ENCODE results near the gene SH3GL2.

Gene SH3GL2

DNA sequence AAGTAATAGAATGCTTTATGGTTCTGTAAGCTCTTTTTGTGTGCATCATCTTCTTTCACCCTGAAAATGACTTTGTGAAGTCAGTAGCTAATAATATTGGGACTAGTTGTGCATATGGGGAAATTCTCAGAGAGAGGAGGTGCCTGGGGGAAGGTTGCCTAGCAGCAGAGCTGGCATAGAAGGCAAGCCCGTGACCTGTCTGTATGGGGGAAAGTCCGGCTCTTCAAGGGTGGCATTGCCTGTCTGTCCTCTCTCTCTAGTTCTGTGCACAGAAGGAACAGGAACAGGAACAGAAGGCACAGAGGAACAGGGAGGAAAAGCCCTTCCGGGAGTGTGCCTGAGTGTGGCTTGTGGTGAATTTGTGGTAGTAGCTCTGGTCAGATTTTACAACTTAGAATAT lies 33.1 kb downstream of the SH3GL2 start:
- no peak for DNase-seq

DNA sequence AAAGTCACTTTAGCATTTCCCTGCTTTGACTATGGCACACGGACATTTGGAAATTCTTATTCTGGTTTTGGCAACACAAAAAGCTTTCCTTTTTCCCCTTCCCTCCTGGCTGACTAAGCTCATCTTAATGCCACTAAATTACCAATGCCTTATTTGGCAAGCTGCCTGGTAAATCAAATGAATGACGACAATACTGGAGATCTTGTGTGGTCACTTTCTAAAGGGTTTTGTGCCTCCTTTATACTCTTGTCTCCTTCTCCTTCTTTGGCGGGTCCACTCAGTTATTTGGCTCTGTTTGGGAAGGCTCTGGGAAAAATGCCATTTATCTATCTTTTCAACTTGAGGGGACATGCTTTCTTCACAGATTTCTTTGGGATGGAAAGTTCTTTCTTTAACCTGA lies 34.9 kb downstream of the SH3GL2 start:
- DNase-seq, result no peak

DNA sequence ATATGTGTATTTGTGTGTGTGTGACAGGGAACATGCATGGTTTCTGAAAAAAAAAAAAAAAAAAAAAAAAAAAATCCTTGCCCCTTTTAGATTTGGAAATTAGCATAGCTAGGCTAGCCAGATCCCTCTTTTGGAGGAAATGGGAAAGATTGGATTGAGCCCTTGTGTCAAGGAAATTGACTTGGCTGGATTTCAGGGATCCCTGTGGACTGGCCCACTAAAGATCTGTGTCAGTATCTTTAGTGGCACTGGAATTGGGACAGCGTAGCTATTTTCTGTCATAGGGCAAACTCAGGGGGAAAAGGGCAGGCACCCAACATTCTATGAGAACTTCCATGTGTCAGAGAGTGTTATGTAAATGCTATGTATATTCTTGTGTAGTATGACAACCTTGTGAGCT lies 35.4 kb downstream of the SH3GL2 start:
- DNase-seq, result no peak

DNA sequence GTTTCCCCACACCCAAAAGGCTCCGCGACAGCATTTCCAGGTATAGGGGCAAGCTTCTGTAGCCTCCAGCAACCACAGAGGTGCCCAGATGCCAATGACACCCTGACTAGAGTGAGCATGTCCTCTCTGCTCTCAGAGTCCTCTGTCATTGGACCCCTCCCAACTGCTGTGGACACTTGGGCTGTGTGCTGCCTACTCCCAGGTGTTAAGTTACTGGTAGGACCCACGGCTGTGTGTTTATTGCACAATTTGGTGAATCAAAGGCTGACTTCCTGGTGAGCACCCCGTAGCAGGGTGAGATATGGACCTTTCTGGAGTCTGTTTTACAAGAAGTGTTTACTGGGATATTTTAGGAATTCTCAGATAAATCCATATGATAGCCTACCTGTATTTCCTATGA lies 36.0 kb downstream of the SH3GL2 start:
- no peak for DNase-seq

DNA sequence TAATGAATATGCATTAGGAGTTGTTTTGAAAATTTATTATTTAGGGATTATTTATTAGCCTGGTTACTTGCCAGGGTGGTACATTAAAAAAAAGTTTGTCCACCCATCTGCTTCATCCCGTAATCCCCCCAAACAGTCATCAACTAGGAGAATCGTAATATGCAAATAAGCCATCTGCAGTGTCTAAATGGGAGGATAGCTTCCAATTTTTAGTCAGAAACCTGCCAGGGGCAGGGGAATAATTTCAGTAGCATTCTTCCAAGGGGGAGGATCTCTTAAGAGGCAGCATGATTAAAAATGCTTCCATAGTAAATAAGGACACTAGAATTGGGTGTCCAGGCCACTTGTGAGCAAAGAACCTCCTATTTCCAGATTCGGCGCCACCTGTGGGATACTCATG lies 43.3 kb downstream of the SH3GL2 start:
- DNase-seq, result no peak

DNA sequence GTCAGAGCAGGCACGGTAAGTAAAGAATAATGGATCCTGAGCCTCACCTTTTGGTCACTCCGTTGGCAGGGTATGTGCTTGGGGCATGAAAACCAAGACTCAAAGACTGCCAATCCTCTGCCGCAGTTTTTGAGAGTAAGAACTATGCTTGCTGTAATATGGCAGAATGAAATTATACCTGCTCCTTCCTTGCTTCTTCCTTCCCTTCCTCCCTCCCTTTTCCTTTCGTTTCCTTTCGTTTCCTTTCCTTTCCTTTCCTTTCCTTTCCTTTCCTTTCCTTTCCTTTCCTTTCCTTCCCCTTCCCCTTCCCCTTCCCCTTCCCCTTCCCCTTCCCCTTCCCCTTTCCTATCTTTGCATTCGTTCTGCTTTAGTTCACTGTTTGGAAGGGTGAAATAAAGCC lies 43.9 kb downstream of the SH3GL2 start:
- no peak for DNase-seq

DNA sequence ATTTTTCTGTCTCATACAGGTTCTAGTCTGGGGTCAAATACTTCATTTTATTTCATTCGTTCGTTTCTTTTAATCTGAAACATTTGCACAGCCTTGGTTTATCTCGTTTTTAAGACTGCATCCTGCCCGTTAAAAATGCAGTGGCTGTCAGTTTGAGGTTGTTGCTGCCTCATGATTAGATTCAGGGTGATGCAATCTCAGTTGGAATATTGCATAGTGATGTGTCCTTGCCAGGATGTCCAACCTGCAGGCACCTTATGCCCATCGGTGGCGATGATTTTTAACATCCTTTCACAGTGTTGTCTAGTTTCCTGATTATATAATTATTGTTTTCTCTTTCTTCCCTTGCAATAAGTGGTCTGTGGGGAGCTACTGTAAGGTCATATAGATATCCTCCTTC lies 45.1 kb downstream of the SH3GL2 start:
- DNase-seq, result no peak

DNA sequence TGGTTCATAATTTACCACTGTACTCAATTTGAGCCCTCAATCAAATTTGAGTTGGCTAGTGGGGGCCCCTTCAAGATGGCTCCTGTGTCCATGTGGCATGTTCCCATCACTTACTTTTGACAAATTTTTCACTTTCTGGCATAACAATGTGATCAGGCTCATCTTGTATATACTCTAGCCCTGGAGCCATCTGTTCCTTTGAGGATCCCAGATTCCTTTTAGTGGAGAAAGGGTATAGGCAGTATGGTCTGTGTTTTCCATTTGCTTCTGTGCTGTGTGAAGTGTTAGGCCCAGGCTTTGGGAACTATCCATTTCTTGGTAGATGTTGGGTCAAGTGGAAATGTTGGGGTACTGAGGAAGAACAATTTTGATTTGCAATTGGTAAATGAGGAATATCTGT lies 45.7 kb downstream of the SH3GL2 start:
- DNase-seq, result no peak

DNA sequence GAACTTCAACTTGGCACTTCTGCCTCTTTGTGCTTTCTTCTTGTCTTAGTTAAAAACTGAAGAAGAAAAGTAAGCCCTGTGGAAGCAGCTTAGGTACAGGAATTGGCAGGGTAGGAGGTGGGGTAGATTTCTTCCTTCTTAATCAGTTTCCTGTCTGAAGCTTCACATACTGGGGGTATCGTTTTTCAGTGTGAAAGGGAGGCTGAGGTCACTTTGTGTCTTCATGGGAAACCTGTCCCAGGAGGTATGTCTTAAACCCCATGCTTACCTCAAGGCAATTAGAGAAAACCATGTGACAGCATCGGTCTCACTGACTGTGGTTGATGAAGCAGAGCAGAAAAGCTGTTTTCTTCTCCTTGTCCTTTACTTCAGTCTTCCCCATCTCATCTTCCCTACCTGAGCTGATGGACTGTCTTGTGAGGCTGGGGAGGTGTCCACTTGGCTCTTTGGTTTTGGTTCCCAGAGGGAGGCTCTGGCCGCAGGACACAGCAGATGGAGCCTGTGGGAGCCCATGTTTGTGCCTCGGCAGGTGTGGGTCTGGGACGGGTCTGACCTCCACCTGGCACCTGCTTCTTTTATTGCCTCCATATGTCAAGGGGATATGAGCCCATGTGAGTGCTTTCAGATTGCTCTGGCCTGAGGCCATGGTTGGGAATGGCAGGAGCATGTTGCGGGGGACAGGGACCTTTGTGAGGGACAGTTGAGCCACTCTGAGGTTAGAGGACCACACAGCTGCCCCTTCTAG lies 47.0 kb downstream of the SH3GL2 start:
- DNase-seq, result no peak

DNA sequence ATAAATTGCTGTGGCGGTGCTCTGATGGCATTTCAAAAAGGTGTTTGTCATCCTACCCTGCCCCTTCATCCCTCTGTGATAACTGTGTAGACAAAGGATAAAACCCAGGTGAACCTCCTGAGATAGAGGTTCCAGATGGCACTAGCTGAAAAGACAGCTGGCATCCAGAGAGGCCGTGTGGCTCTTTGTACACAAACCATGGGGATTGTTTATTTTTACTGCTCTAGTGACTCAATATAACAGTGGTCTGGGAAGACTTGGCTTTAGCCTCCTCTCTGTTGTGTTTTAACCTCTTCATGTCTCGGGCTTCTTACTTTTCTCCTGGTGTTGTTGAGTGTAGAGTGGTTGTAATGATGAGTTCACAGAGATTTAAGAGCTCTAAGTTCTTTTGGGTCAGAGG lies 48.8 kb downstream of the SH3GL2 start:
- no peak for DNase-seq

DNA sequence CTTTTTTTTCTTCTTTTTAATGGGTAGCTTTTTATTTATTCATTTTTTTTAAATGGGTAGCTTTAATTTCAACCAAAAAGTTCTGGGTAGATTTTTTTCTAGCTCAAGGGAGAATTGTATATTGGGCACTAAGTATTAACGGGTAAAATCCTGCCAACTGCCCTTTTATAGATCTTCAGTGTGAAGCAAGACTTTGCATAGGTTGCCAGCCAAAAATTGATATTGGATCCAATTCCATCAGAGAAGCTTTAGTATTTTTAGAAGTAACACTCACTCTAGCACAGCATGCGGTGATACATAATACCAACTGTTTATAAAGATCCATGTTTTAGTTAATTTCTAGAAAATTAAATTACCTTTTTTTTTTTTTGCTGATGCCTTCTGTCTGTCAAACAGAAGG lies 49.8 kb downstream of the SH3GL2 start:
- DNase-seq, result no peak

DNA sequence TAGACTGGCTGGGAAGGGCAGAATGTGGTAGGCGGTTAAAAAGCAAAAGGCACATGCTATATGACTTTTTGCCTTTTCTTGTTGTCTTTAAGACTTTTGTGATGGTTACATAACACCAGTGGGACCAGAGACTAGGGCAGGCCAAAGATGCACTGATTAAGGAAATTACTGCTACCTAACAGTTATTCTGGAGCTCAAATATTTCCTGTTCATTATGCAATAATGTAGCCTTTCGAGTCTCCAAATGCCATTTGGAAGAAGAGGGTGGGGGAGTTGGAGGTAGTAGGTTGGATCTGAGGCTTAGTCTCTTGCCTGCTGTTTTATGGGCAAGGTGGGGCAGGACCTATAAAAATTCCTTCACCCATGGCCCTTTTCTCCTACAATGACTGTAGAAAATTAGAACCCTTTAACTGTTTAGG lies 51.7 kb downstream of the SH3GL2 start:
- no peak for DNase-seq

DNA sequence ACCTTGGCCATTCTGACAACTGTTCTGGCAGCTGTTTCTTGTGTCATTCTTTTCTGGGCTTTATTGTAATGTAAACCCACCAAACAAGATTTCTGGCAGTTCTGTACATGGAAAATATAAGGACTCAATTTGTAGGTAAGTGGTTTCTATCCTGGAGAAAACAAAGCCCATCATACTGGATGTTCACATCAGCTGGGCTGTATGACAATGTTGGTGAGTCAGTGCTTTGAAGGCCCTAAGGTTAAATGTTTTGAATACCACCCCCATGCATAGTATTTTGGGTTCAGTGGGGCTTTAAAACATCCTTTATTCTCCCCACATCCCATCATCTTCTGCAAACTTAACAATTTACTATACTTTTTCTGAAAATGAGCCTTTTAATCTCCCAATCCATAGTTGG lies 52.5 kb downstream of the SH3GL2 start:
- DNase-seq, result no peak

DNA sequence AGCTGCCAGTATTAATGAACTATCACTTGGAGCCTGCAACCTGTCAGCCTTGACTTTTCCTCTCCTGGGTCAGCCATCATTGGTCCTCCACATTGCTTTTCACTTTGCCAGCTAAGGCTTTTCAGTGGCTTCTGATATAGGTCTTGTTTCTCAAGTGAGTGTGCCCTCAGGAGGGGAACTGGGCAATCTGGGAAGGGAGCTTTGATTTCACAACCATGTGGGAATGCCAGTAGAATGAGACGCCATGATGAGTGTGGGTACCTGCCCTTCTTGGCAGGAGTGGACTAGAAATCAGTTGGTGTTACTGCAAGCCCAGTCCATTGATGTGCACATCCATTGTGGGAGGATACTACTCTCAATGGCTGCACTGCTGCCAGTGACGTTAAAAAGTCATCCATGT lies 54.1 kb downstream of the SH3GL2 start:
- DNase-seq, result no peak

DNA sequence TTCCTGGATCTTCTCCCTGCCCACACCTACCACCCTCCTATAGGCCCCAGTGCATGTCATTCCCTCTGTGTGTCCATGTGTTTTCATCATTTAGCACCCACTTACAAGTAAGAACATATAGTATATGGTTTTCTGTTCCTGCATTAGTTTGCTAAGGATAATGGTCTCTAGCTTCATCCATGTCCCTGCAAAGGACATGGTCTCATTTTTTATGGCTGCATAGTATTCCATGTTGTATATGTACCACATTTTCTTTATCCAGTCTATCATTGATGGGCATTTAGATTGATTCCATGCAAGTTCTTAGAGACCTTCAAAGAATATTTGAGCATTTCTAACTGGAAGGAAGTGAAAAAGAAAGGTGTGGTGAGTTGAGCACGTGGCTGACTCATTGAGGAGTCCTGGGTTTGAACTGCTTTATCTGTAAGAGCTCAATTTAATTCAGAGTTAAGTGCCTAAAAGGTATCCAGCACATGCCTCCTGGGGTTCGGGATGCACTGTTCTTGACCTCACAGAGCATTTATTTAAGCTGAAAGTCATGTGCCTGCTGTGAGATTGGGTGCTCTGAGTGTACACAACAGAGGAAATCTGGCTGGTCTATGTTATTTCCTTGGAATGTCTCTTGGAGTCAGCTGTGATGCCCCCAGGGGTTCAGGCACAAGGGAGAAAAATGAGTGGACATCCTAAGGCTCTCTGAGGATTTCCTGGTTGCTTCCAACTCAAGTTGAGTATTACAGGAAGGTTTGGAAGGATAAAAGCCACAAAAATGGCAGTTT lies 56.4 kb downstream of the SH3GL2 start:
- DNase-seq, result no peak

DNA sequence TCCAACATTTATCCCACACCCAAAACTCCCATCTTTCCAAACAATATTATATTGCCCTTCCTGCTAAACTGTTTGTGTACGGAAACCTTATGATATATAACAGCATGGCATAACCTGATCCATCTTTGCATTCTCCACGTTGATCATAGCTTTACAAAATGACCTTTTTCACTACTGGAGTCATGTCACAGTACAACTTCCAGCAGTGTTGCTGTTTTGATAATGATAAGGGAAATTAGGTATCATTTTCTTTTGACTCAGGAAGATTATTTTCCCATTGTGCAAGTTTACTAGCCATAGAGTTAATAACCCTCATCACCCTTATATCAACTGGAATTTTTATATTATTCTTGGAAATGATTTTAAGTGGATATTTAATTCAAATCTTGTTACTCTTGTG lies 57.5 kb downstream of the SH3GL2 start:
- no peak for DNase-seq

DNA sequence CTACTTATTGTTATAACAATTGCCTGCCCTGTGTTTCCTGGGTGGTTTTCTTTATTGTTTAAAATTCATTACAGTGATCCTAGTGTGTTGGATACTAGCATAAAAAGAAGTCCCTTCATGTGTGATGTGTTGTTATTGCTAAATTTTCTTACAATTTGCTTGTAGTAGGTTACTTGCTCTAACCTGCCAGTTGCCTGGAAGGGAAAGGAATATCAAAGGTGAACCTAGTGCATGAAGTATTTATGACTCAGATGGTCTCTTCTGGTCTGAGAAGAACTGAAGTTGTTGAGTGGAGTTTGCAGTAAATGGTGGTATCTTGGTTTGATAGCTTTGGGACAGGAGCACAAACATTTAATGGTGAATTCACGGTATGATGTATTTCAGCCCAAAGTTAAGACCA lies 58.0 kb downstream of the SH3GL2 start:
- no peak for DNase-seq

DNA sequence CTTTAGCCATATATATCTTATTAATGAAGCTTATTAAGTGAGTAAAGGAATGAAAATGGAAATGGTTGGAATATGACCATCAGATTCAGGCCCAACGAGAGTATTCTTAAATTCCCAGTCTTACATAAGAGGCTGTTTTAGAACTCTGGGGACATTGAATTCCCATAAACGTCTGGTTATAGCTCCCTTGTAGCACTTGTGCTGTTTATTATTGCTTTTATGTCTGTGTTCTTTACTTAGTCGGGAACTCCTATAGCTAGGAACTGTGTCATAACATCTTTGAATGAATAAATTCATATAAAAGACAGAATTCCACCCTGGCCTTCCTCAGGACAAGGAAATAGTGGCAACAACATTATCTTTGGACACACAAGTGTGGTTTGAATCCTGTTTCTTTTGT lies 58.4 kb downstream of the SH3GL2 start:
- no peak for DNase-seq

DNA sequence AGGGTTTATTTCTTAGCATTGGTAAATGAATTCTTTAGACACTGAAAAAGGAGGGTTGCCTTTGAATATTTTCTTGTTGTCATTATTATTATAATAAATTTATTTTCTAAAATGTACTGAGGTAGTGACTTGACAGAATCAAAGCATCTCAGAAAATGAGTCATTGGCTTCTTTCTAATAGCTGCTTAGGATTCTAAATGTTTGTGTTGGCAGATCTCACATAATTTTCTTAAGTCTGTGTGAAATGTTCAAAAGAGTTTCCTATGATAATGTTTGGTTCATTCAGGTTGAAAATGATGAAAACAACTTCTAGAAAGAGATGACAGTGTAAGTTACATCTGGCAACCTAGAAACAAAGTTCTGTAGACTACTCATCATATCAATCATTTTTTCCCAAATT lies 69.7 kb downstream of the SH3GL2 start:
- DNase-seq, result no peak

DNA sequence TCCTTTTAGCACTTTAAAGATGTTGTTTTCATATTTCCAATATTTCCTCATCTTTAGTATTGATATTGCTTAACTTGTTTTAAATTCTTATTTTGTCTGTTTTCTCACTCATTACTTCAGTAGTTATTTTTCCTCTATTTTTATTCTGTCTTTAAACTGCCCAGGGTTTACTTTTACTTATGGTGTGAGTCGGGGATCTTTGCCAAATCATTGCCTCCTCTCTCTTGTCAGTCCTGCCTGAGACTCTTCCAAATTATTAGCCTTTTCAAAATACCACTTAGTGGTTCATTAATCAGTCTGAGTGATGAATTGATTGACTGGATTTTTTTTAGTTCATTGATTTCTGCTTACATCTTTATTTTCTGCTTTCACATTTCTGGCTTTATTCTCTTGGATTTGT lies 72.9 kb downstream of the SH3GL2 start:
- DNase-seq, result no peak

DNA sequence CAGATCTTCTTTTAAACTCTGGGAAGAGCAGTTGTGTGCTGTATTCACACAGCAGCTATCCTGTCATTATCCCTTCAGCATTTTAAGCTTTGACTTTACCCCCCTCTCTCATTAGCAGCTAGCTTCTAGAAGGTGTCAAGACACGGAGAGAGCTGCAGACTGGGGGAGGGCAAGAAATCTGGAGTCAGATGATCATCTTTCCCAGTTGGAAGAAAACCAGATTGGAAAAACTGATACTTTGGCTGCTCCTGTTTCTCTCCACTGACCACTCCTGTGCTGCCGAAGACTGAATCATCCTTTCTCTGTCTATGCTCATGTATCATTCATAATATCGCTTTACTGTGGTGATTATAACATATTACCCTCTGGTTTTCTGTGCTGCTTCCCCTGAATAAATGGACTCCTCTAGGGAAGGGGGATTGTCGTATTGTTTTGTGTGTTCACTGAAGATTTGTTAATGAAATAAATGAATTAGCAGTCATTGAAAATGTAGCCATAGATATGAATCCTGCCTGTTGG lies 75.1 kb downstream of the SH3GL2 start:
- DNase-seq, result no peak

DNA sequence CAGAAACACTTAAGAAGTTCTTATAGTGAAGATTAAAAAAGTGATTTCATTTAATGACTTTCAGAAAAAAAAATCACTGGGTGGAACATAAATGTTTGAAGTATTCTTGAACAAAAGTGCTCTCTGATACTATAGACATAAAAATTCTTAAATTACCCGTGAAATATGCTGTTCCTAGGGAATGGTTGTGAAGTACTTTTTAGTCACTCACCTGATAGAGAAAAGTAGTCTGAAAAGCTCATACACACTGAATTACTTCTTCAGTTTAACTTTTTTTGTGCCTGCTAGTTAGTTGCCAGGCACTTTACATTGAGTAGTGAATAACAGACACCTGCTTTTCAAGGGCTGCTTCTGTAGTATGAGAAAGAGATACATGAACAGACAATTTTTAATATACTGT lies 78.0 kb downstream of the SH3GL2 start:
- DNase-seq, result no peak

DNA sequence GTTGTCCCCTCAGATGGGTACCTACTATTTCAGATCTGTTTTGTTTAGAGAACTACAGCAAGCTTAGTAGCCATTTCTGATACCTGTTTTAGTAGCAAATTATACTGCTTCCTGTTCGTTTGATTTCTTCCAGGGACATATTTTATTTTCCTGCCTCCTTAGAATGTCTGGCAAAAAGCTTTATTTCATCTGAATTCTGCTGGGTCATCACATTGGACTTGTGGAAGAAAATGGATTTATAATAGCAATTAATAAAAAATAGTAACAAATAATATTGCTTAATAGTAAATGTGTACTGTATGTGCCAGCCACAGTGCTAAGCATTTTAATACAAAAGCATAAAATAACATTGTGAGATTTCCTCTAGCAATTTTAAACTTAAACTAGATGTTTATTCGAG lies 79.4 kb downstream of the SH3GL2 start:
- no peak for DNase-seq

DNA sequence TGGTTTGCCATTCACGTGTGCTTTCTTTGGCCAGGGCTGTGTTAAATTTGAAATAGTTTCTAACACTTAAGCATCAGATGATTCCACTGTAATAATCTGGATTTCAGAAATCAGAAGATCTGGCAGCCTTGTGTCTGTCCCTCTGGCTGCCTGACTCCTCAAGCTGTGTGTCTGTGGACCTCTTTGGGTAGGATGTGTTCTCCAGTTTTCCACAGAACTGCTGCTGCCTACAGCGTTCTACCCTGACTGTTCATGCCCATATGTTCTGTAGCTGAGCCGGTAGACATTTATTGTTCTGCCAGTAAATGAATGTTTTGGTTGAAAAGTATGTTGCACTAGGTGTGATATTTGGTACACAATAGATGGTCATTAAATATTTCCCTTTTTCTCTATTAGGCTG lies 81.3 kb downstream of the SH3GL2 start:
- DNase-seq, result no peak

DNA sequence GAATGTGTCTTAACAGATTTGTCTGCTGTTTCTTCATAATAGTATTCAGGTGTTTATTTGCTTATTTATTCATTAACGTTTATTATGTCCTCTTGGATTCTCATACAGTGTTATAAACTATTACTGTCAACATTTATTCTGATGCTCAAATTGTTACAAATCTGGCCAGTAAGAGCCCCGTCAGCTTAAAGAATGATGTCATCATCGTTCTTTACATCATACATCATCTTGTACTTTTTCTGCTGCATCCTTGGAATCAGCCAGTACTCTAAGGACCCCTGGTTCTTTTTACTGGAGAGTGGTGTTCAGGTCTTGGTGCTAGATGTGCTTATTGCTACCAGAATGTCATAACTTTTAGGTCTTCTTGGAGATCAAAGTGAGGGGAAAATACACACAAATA lies 86.6 kb downstream of the SH3GL2 start:
- no peak for DNase-seq
